Measurements from ENCODE around the gene SF3B6.
"Not testable (repeated sequence)": the region's sequence is repeated elsewhere in the genome, so short reads cannot be mapped to it uniquely, and the experiment has no call there.

SF3B6 gene

GRCh38 chr2:24048769-24049484 is 27.2 kb downstream of the SF3B6 start:
- Histone ChIP-seq H3K36me3 (ENCODE audit: insufficient read depth, low read length) (no peaks in the 10 kb centered on the region), H3K9ac (ENCODE audit: low read depth, low read length) (peak overlapping the region; percentile 54), H3K9me3 (replicated peaks; ENCODE audit: low read length) (no peaks in the 10 kb centered on the region), H3K4me1 (ENCODE audit: control insufficient read depth, insufficient read depth, low read length) (peaks cover 15% of the 10 kb centered on the region), H3K4me2 (ENCODE audit: low read length) (peak overlapping the region; percentile 91), H3K4me3 (ENCODE audit: low read length) (peak overlapping the region; percentile 76), H3K27me3 (ENCODE audit: control insufficient read depth, insufficient read depth, low read length) (no peaks in the 10 kb centered on the region)

DNA sequence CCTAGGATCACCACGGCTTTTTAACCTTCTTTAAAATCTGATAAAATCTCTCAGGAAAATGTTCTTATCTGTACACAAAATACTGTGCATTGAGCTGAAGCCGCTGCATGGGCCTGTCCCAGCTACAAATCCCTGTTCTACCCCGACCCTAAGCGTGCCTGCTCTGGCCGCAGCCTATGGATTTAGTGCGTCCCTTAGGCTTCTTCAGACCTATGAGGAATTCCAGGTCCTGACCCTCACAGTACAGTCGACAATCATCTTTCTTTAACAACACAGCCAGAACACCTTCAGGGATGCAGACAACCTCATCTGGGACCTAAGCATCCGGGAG is 28.5 kb downstream of the SF3B6 start:
- Histone ChIP-seq H3K4me2 (ENCODE audit: low read length) (peak overlapping the region; percentile 62), H3K4me3 (ENCODE audit: low read length) (peak overlapping the region; percentile 17)

GRCh38 chr2:24046930-24047702 is 29.0 kb downstream of the SF3B6 start, which contains the start of gene WDCP:
Gene WDCP (minus strand): TSS chr2:24047391. CDS start chr2:24039494, 7,897 bp downstream.
- Histone ChIP-seq H3K36me3 (ENCODE audit: insufficient read depth, low read length) (no peaks in the 10 kb centered on the region), H3K4me1 (ENCODE audit: control insufficient read depth, insufficient read depth, low read length) (peaks cover 15% of the 10 kb centered on the region), H3K9me3 (replicated peaks; ENCODE audit: low read length) (no peaks in the 10 kb centered on the region), H3K4me3 (ENCODE audit: low read length) (peak within 1 kb of the TSS; percentile 83), H3K27me3 (ENCODE audit: control insufficient read depth, insufficient read depth, low read length) (no peaks in the 10 kb centered on the region), H3K4me2 (ENCODE audit: low read length) (peak within 1 kb of the TSS; percentile 79), H3K9ac (ENCODE audit: low read depth, low read length) (peak within 1 kb of the TSS; percentile 83)

More for the DNA sequence above, 28.5 kb downstream of the SF3B6 start:
- H3K36me3 ChIP-seq (ENCODE audit: insufficient read depth, low read length) = no peaks in the 10 kb centered on the region
- peaks cover 15% of the 10 kb centered on the region for H3K4me1 ChIP-seq (ENCODE audit: control insufficient read depth, insufficient read depth, low read length)
- no peaks in the 10 kb centered on the region for H3K9me3 ChIP-seq (replicated peaks; ENCODE audit: low read length)
- H3K9ac ChIP-seq (ENCODE audit: low read depth, low read length) = no peak overlapping the region
- no peaks in the 10 kb centered on the region for H3K27me3 ChIP-seq (ENCODE audit: control insufficient read depth, insufficient read depth, low read length)

DNA sequence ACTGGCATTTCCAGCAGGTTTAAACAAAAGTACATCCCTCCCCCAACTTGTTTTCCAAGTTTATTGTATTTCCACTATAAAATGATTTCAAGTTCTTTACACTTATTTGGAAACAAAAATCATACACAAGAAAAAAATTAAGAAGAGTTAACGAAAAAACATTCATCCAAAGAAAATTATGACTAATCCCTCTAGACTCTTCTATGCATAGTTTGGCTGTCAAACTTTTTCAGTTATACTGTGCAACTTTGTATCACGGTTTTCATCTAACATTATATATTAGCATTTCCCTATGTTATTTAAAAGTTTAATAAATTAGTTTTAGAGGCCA is 29.6 kb downstream of the SF3B6 start:
- H3K4me1 ChIP-seq (ENCODE audit: control insufficient read depth, insufficient read depth, low read length) = peaks cover 15% of the 10 kb centered on the region
- peak overlapping the region; percentile 79 for H3K4me2 ChIP-seq (ENCODE audit: low read length)
- peak overlapping the region; percentile 83 for H3K9ac ChIP-seq (ENCODE audit: low read depth, low read length)
- no peaks in the 10 kb centered on the region for H3K9me3 ChIP-seq (replicated peaks; ENCODE audit: low read length)
- no peaks in the 10 kb centered on the region for H3K36me3 ChIP-seq (ENCODE audit: insufficient read depth, low read length)
- peak overlapping the region; percentile 83 for H3K4me3 ChIP-seq (ENCODE audit: low read length)
- no peaks in the 10 kb centered on the region for H3K27me3 ChIP-seq (ENCODE audit: control insufficient read depth, insufficient read depth, low read length)

DNA sequence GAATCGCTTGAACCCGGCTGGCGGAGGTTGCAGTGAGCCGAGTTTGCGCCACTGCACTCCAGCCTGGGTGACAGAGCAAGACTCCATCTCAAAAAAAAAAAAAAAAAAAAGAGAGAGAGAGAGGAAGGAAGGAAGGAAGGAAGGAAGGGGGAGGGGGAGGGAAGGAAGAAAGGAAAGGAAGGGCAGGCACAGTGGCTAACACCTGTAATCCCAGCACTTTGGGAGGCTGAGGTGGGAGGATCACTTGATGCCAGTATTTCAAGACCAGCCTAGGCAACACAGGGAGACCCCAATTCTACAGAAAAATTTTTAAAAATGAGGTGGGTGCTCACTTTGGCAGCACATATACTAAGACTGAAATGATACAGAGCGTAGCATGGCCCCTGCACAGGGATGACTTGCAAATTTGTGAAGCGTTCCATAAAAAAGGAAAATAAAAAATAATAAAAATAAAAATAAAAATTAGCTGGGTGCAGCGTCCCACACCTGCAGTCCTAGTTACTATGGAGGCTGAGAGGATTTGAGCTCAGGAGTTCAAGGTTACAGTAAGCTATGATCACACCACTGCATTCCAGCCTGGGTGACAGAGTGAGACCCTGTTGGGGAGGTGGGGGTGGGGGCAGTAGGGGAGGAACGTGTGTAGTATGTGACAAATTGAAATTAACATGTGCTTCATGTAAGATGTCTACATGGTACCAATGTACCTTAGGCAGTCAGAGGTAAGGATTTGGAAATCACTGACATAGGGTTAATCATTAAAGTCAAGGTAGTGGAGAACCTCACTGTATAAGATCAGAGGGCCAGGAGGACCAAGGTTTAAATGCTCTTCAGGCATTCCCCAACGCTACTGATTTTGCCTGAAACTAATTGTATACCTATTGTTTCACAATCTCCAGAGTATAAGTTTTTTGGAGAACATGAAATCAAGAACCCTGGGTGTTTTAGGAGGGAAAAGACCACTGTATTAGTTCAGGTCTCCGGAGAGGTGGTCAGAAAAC is 30.3 kb downstream of the SF3B6 start:
- H3K9ac ChIP-seq (ENCODE audit: low read depth, low read length) = peak overlapping the region; percentile 83
- no peaks in the 10 kb centered on the region for H3K9me3 ChIP-seq (replicated peaks; ENCODE audit: low read length)
- H3K4me3 ChIP-seq (ENCODE audit: low read length) = peak overlapping the region; percentile 83
- H3K4me1 ChIP-seq (ENCODE audit: control insufficient read depth, insufficient read depth, low read length) = peaks cover 15% of the 10 kb centered on the region
- no peaks in the 10 kb centered on the region for H3K36me3 ChIP-seq (ENCODE audit: insufficient read depth, low read length)
- H3K27me3 ChIP-seq (ENCODE audit: control insufficient read depth, insufficient read depth, low read length) = no peaks in the 10 kb centered on the region
- H3K4me2 ChIP-seq (ENCODE audit: low read length) = peak overlapping the region; percentile 79

DNA sequence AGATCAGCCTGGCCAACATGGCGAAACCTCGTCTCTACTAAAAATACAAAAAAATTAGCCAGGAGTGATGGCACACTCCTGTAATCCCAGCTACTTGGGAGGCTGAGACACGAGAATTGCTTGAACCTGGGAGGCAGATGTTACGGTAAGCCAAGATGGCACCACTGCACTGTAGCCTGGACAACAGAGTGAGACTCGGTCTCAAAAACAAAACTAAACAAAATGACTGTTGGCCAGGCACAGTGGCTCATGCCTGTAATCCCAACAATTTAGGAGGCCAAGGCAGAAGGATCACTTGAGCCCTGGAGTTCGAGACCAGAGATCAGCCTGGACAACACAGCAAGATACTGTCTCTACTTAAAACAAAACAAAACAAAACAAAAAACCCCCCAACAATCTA is 33.0 kb downstream of the SF3B6 start:
- H3K9me3 ChIP-seq (replicated peaks; ENCODE audit: low read length); H3K4me3 ChIP-seq (ENCODE audit: low read length); H3K4me2 ChIP-seq (ENCODE audit: low read length); H3K27me3 ChIP-seq (ENCODE audit: control insufficient read depth, insufficient read depth, low read length); H3K9ac ChIP-seq (ENCODE audit: low read depth, low read length): not testable (repeated sequence)
- H3K4me1 ChIP-seq (ENCODE audit: control insufficient read depth, insufficient read depth, low read length) = peaks cover 10% of the 10 kb centered on the region
- peaks cover 14% of the 10 kb centered on the region for H3K36me3 ChIP-seq (ENCODE audit: insufficient read depth, low read length)

GRCh38 chr2:24040511-24040910 is 35.6 kb downstream of the SF3B6 start:
- H3K4me1 ChIP-seq (ENCODE audit: control insufficient read depth, insufficient read depth, low read length) = no peaks in the 10 kb centered on the region
- H3K4me3 ChIP-seq (ENCODE audit: low read length) = no peak overlapping the region
- H3K27me3 ChIP-seq (ENCODE audit: control insufficient read depth, insufficient read depth, low read length) = no peaks in the 10 kb centered on the region
- no peak overlapping the region for H3K4me2 ChIP-seq (ENCODE audit: low read length)
- H3K9me3 ChIP-seq (replicated peaks; ENCODE audit: low read length) = no peaks in the 10 kb centered on the region
- H3K36me3 ChIP-seq (ENCODE audit: insufficient read depth, low read length) = peaks cover 25% of the 10 kb centered on the region
- no peak overlapping the region for H3K9ac ChIP-seq (ENCODE audit: low read depth, low read length)

DNA sequence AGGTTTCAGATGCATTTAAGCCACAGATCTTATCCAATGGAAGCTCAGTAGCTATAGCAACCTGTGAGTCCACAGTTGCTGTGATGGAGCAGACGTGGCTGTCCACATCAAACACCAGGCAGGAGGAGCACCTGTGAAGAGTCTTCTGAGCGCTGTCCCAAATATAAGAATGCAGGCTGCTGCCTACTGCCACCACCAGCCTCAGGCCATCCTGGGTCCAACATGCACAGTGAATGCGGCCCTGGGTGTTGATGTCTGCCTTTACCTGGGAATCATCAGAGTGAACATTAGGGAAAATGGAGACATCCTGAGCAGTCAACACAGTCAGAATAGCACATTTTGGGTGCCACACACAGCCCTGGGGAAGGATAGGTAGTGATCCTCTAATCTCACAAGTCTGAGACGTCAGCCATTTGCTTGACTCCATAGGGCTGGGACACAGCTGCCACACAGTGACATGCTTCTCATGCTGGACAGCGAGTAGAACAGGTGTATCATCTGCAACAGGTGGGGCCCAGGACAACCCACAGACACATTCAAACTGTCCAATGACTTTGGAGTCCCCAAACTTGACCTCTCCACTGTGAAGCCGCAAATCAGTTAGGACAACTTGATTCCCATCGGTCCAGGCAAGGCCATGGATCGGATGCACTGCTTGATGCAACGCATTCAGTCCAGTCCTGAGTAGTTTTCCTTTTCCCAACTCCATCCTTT is 37.2 kb downstream of the SF3B6 start:
- Histone ChIP-seq H3K36me3 (ENCODE audit: insufficient read depth, low read length) (peaks cover 25% of the 10 kb centered on the region), H3K4me3 (ENCODE audit: low read length) (no peak overlapping the region), H3K9ac (ENCODE audit: low read depth, low read length) (no peak overlapping the region), H3K27me3 (ENCODE audit: control insufficient read depth, insufficient read depth, low read length) (no peaks in the 10 kb centered on the region), H3K9me3 (replicated peaks; ENCODE audit: low read length) (no peaks in the 10 kb centered on the region), H3K4me2 (ENCODE audit: low read length) (no peak overlapping the region), H3K4me1 (ENCODE audit: control insufficient read depth, insufficient read depth, low read length) (no peaks in the 10 kb centered on the region)

- Histone ChIP-seq H3K9ac (ENCODE audit: low read depth, low read length) (no peak overlapping the region), H3K27me3 (ENCODE audit: control insufficient read depth, insufficient read depth, low read length) (no peaks in the 10 kb centered on the region), H3K4me2 (ENCODE audit: low read length) (no peak overlapping the region), H3K9me3 (replicated peaks; ENCODE audit: low read length) (no peaks in the 10 kb centered on the region), H3K4me3 (ENCODE audit: low read length) (no peak overlapping the region), H3K4me1 (ENCODE audit: control insufficient read depth, insufficient read depth, low read length) (peaks cover 17% of the 10 kb centered on the region), H3K36me3 (ENCODE audit: insufficient read depth, low read length) (peaks cover 40% of the 10 kb centered on the region)
Observed at GRCh38 chr2:24026233-24026632, 49.9 kb downstream of the SF3B6 start.

DNA sequence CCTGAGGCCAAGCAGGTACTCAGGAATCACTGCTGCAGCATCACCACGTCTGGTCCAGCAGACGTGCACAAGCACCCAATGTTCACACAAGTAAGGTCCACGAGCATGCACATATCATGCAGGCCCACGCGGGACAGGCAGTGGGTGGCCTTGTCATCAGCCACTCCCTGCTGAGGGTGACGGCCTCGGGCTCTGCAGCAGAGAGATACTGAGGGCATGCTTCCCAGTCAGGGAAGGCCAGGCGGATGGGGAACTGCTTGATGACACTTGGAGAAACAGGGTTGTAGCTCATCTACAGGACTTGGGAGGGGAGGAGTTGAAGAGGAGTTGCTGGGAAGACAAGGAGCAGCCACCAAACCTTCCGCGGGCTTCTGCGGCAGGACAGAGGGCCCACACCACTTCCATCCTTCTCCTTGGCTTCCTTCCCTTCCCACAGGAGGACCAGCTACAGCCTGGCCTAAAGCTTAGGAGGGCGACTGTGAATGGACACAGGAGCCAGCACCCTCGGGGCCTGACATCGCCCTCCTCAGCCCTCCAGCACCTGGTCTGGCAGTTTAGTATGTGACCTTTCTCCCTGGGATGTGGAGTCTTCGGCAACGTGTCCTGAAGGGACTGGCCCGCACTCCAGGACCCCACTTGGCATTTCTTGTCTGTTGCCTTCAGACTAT is 51.0 kb downstream of the SF3B6 start:
- Histone ChIP-seq H3K4me1 (ENCODE audit: control insufficient read depth, insufficient read depth, low read length) (peaks cover 8% of the 10 kb centered on the region), H3K36me3 (ENCODE audit: insufficient read depth, low read length) (peaks cover 30% of the 10 kb centered on the region), H3K4me3 (ENCODE audit: low read length) (no peak overlapping the region), H3K4me2 (ENCODE audit: low read length) (no peak overlapping the region), H3K9me3 (replicated peaks; ENCODE audit: low read length) (no peaks in the 10 kb centered on the region), H3K9ac (ENCODE audit: low read depth, low read length) (no peak overlapping the region), H3K27me3 (ENCODE audit: control insufficient read depth, insufficient read depth, low read length) (no peaks in the 10 kb centered on the region)

All from skeletal muscle satellite cell (primary cell).